Stomach (tissue), 9 donors: ENCODE results near the gene UBE2Q2. TPM values are rescaled to one million over a fixed set of nuclear protein-coding genes. Genes with fewer than 3 reads are reported as not detected.
A peak's percentile ranks its signal among the peaks of the same experiment; 100 is the strongest.
"Not testable (repeated sequence)": the region's sequence is repeated elsewhere in the genome, so short reads cannot be mapped to it uniquely, and the experiment has no call there.

Source experiments
- DNase-seq, 2 donors: peaks; one replicate each; pipeline versions ENCODE4 v3.0.0 to v3.0.0-alpha.2; 2013 to 2019
- H3K27ac ChIP-seq, 5 donors: fragments of 200-600 bp in 4 of 5; sonication (generic) in 4 of 5; one replicate each; pipeline ENCODE4 v1.5.1; 2013 to 2019; ENCODE audit warnings: mild to moderate bottlenecking in 1 of 5, moderate library complexity in 1 of 5
- H3K27me3 ChIP-seq, 3 donors: fragments of 200-600 bp; sonication (generic); one replicate each; pipeline ENCODE4 v1.5.1; 2017 to 2019; ENCODE audit warnings: mixed run types in 1 of 3
- H3K36me3 ChIP-seq, 4 donors: fragments of 200-600 bp; sonication (generic); 1 replicate in 3 of 4; 2 replicates in 1 of 4; pipeline ENCODE4 v1.5.1; 2016 to 2019
- H3K4me1 ChIP-seq, 4 donors: fragments of 200-600 bp; sonication (generic); one replicate each; pipeline ENCODE4 v1.5.1; 2016 to 2019
- H3K4me3 ChIP-seq, 4 donors: fragments of 200-600 bp; sonication (generic) in 3 of 4; one replicate each; pipeline ENCODE4 v1.5.1; 2016 to 2019; ENCODE audit warnings: mild to moderate bottlenecking in 1 of 4
- H3K9me3 ChIP-seq, 4 donors: fragments of 200-600 bp; sonication (generic); one replicate each; pipeline ENCODE4 v1.5.1; 2016 to 2019
- EP300 ChIP-seq: sonication (generic); formaldehyde crosslinking; IDR thresholded peaks from one replicate; pipeline ENCODE4 v1.6.1; 2017; ENCODE audit warnings: antibody characterized with exemption
- POLR2A ChIP-seq, 4 donors: fragments of 450-650 bp; IDR thresholded peaks; one replicate each; pipeline ENCODE4 v1.6.1; 2016; ENCODE audit warnings: antibody characterized with exemption in 4 of 4, control low read depth in 2 of 4, mild to moderate bottlenecking in 1 of 4, moderate library complexity in 1 of 4
- POLR2AphosphoS5 ChIP-seq, 3 donors: sonication (generic); formaldehyde crosslinking; IDR thresholded peaks; one replicate each; pipeline ENCODE4 v1.6.1; 2016; ENCODE audit warnings: antibody characterized with exemption in 3 of 3
- WGBS, 5 donors: extraction: QIAGEN DNeasy Blood & Tissue Kit in 3 of 5; methylation state at CpG; one replicate each; pipeline versions ENCODE4 v1.1.5 to v1.1.7; 2013 to 2018; 5-methylcytosine and 5-hydroxymethylcytosine counted together
- intact Hi-C: fragments of 100-400 bp; cut with DNase I; formaldehyde crosslinking; loops from one replicate; pipeline ENCODE4 v1.15.1; 2023; ENCODE audit warnings: low total_unique reads
- polyA plus RNA-seq, 3 donors: library from polyadenylated mRNA; stranded (reverse); fragments of 200-250 nt; gene quantifications; one replicate each; pipeline ENCODE4 v1.2.3, GENCODE V29; 2013
- total RNA-seq, 5 donors: library from RNA; depleted of rRNA; stranded (reverse); fragments of >200 nt; gene quantifications; one replicate each; pipeline versions ENCODE4 v1.1.0 to v1.2.3, GENCODE V29; 2014 to 2016
- TF ChIP-seq, protein P1 (sequence below), 7 experiments: fragments of 450-650 bp in 4 of 7; fragments of 200-600 bp in 3 of 7; sonication (generic) in 3 of 7; IDR thresholded peaks; one replicate each; pipeline ENCODE4 v1.5.1; 2016 to 2019; ENCODE audit warnings: antibody characterized with exemption in 7 of 7, control low read depth in 2 of 7, mild to moderate bottlenecking in 1 of 7
- donor health status: healthy with polysubstance abuse.
- donor health status: Bipolar disorder and iron deficiency.
- donor health status: healthy.

Gene UBE2Q2
- total and polyA plus RNA-seq, 8 donors: 9.0 to 52.0 (median 33.8) TPM

DNA sequence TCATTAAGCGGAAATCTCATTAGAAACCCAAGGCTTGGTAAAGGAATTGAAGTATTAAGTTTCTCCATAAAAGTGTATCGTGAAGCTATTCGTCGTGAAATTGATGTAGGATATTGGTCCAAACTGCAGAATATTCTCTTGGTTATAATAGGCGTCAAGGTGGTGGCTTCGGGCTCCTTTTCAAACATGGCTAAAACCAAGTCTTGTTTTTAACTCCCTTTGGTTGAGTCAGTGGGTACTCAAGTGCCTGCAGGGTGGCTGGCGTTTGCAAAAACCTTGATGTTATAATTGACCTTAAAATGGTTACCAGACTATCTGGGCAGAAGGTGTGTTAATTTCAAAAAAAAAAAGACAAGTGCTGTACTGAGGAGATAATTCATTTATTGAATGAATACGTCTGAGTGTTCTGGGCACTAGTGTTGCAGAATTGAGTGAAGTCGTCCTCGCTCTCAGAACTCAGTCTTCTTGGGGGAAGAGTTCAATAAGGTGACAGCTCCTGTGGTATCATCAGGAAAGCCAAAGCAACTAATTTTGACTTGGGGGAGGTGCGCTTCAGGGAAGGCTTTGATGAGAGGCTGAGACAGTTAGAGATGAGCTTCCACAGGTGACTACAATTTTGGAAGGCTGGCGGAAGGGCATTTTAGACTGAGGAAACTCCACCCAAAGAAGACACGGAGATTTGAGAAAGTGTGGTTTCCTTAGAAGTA is 1.5 kb downstream of the UBE2Q2 start:
- Histone ChIP-seq H3K27me3 (no peaks in the 10 kb centered on the region), H3K4me3 (peak overlapping the region; percentile 92 to 97 (median 94)), H3K27ac (peak overlapping the region; percentile 92 to 96 (median 93)), H3K4me1 (peaks cover 21 to 73% (median 53%) of the 10 kb centered on the region in 4 donors), H3K36me3 (no peaks in the 10 kb centered on the region), H3K9me3 (no peaks in the 10 kb centered on the region)
- WGBS, 5 donors: 40 to 44% (median 42%) methylated on average over 13 of the region's 13 CpGs
- intact Hi-C loops: no loop called here
- no peak for TF ChIP-seq POLR2A (IDR thresholded peaks at IDR 0.05)
- no peak for TF ChIP-seq EP300
- DNase-seq: no peak

DNA sequence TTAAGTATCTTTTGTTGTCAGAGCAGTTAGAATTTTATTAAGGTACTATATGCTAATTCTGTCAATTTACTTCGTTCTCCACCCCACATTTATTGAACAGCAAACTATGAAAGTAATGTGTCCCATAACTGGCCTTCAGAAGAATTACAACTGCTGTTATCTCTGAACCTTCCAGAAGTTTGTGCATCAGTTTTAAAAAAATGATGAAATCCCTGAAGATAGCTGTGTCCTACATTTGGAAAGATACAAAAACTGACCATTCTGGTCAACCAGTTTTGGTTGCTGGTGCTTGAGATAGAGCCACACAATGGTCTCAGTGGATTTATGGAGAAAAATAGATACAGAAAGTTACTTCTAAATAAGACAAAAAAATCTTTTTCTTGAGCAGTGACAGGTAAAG is 5.9 kb downstream of the UBE2Q2 start:
- TF ChIP-seq EP300: no peak
- TF ChIP-seq POLR2AphosphoS5 (IDR thresholded peaks at IDR 0.05): no peak
- TF ChIP-seq POLR2A (IDR thresholded peaks at IDR 0.05): no peak
- TF ChIP-seq, protein P1, sequence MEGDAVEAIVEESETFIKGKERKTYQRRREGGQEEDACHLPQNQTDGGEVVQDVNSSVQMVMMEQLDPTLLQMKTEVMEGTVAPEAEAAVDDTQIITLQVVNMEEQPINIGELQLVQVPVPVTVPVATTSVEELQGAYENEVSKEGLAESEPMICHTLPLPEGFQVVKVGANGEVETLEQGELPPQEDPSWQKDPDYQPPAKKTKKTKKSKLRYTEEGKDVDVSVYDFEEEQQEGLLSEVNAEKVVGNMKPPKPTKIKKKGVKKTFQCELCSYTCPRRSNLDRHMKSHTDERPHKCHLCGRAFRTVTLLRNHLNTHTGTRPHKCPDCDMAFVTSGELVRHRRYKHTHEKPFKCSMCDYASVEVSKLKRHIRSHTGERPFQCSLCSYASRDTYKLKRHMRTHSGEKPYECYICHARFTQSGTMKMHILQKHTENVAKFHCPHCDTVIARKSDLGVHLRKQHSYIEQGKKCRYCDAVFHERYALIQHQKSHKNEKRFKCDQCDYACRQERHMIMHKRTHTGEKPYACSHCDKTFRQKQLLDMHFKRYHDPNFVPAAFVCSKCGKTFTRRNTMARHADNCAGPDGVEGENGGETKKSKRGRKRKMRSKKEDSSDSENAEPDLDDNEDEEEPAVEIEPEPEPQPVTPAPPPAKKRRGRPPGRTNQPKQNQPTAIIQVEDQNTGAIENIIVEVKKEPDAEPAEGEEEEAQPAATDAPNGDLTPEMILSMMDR (IDR thresholded peaks at IDR 0.05): no peak
- Histone ChIP-seq H3K4me1 (peaks cover 21 to 62% (median 46%) of the 10 kb centered on the region in 4 donors), H3K9me3 (no peaks in the 10 kb centered on the region), H3K27ac (no peak overlapping the region), H3K27me3 (no peaks in the 10 kb centered on the region), H3K4me3 (no peak overlapping the region), H3K36me3 (no peaks in the 10 kb centered on the region)
- WGBS, 5 donors: 81 to 95% (median 91%) methylated on average over 1 of the region's 1 CpG
- intact Hi-C loops: no loop called here
- no peak for DNase-seq

DNA sequence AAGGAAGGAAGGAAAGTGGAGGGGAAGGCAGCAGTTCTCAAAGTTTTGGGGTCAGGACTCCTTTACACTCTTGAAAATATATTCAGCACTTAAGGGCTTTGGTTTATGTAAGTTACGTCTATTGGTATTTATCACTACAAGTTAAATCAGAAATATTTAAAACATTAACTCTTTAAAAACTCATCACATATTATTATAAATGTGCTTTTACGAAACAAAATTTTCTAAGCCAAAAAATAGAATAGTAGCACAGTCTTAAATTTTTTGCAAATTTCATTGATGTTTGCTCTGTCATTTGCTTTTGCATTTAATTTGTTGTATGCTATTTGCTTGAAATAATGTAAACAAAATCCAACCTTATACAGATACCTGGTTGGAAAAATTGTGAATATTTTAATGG is 7.5 kb downstream of the UBE2Q2 start:
- peaks cover 0 to 13% (median 10%) of the 10 kb centered on the region in 4 donors for H3K36me3 ChIP-seq
- no peak overlapping the region for H3K27ac ChIP-seq
- H3K27me3 ChIP-seq: no peaks in the 10 kb centered on the region
- TF ChIP-seq EP300 (no peak), POLR2A (IDR thresholded peaks at IDR 0.05) (no peak), POLR2AphosphoS5 (IDR thresholded peaks at IDR 0.05) (no peak)
- TF ChIP-seq, protein P1 (IDR thresholded peaks at IDR 0.05): no peak
- 92 to 98% (median 93%) methylated on average over 2 of the region's 2 CpGs for WGBS, 5 donors
- H3K4me1 ChIP-seq: peaks cover 12 to 49% (median 31%) of the 10 kb centered on the region in 4 donors
- no peak overlapping the region for H3K4me3 ChIP-seq
- intact Hi-C loops: no loop called here
- H3K9me3 ChIP-seq: no peaks in the 10 kb centered on the region
- no peak for DNase-seq

DNA sequence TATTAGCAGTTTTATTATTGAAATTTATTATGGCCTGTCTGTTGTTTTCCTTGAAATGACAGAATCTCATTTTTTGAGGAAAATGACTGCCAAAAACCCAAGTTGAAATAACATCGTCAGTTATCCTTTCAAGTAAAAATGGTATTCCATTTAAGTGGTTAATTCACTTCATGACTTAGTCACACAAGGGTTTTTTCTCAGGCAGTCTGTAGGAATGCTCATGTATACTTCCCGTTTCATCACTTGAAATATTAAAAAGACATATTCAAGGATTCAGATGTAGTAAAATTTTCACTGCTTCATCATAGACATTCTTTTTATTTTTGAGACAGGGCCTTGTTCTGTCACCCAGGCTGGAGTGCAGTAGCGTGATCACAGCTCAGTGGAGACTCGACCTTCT is 8.3 kb downstream of the UBE2Q2 start:
- DNase-seq, intact Hi-C loops, H3K4me3 ChIP-seq, H3K27ac ChIP-seq, H3K9me3 ChIP-seq, H3K27me3 ChIP-seq: not testable (repeated sequence)
- H3K4me1 ChIP-seq: peaks cover 7 to 40% (median 25%) of the 10 kb centered on the region in 4 donors
- WGBS, 5 donors: 88 to 96% (median 95%) methylated on average over 4 of the region's 4 CpGs
- peaks cover 0 to 22% (median 15%) of the 10 kb centered on the region in 4 donors for H3K36me3 ChIP-seq

DNA sequence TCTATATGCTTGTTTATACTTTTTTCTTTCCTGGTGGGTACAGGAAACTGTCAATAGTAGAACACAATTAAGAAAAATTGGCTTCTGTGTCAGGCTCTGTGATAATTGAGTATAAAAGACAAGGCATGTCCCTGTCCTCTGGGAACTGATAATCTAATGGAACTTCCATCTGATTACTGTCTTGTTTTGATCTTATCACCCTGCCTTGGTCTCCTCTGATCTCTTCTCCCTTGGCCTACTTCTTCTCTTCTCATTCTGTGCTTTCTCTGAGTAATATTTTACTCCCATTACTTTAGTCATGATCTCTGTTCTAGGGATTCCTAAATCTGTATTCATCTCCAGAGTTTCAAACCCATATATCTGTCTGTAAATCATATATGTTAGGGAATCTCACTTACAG is 14.6 kb downstream of the UBE2Q2 start:
- Histone ChIP-seq H3K4me1 (peaks cover 0 to 5% (median under 1%) of the 10 kb centered on the region in 4 donors), H3K27me3 (no peaks in the 10 kb centered on the region), H3K9me3 (no peaks in the 10 kb centered on the region), H3K4me3 (no peak overlapping the region), H3K27ac (no peak overlapping the region), H3K36me3 (peaks cover 0 to 33% (median 27%) of the 10 kb centered on the region in 4 donors)
- no peak for DNase-seq
- intact Hi-C loops: no loop called here
- TF ChIP-seq EP300 (no peak), POLR2A (IDR thresholded peaks at IDR 0.05) (no peak), POLR2AphosphoS5 (IDR thresholded peaks at IDR 0.05) (no peak)
- TF ChIP-seq, protein P1 (IDR thresholded peaks at IDR 0.05): no peak
